AG04450 (cell line): ENCODE results near the gene AUTS2. TPM values are rescaled to one million over a fixed set of nuclear protein-coding genes. Genes with fewer than 3 reads are reported as not detected.

ENCODE experiments used
- CTCF ChIA-PET: fragments of 300-600, 350-600 bp; formaldehyde crosslinking; extraction: SDS; loops from one replicate; lab custom pipeline; 2022; ENCODE audit warnings: antibody characterized with exemption, inconsistent platforms; lab: Charles Lee
- POLR2A ChIA-PET: fragments of 350-600 bp; formaldehyde crosslinking; extraction: SDS; loops from one replicate; lab custom pipeline; 2021; ENCODE audit warnings: antibody characterized with exemption, inconsistent platforms; lab: Yijun Ruan, JAX
- DNase-seq: peaks from one replicate; pipeline ENCODE4 v3.0.0-alpha.2; 2011; ENCODE audit warnings: low read depth, low spot score
- H3K27ac ChIP-seq: one replicate; pipeline ENCODE4 v1.5.1; 2012; ENCODE audit warnings: low read depth, low read length, control low read depth
- H3K27me3 ChIP-seq: one replicate; pipeline ENCODE4 v1.6.0; 2012; ENCODE audit warnings: low read length; ENCODE audit not compliant: control insufficient read depth, insufficient read depth
- H3K4me3 ChIP-seq: 2 replicates; pipeline ENCODE4 v1.5.1; 2011; ENCODE audit warnings: mild to moderate bottlenecking, low read depth, low read length, control low read depth
- H3K9me3 ChIP-seq: 2 replicates; pipeline ENCODE4 v1.5.1; 2012; ENCODE audit warnings: low read length; ENCODE audit not compliant: control insufficient read depth, insufficient read depth
- polyA plus RNA-seq: library from polyadenylated mRNA; depleted of rRNA; stranded (reverse); fragments of >200 nt; gene quantifications from 2 replicates; pipeline ENCODE4 v1.2.3, GENCODE V29; 2011
- TF ChIP-seq, protein P1 (sequence below): IDR thresholded peaks from 2 replicates; pipeline ENCODE4 v1.5.1; 2011; ENCODE audit warnings: low read depth, low read length, control low read depth, inconsistent platforms

Gene AUTS2
- polyA plus RNA-seq, 1 experiment = 1.5 TPM

DNA sequence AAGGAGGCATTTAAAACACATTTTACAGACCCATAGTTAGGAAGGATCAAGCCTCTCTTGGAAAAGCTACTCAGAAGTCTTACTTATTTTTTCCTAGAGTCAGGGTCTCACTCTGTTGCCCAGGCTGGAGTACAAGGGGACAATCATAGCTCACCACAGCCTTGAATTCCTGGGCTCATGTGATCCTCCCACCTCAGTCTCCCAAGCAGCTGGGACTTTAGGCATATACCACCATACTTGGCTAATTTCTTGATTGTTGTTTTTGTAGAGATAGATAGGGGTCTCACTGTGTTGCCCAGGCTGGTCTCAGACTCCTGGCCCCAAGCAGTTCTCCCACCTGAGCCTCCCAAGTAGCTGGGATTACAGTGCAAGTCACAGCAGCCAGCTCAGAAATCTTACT is 1179.0 kb downstream of the AUTS2 start:
- Histone ChIP-seq H3K4me3 (no peak overlapping the region), H3K27me3 (no peaks in the 10 kb centered on the region), H3K27ac (no peak overlapping the region), H3K9me3 (no peaks in the 10 kb centered on the region)
- ChIA-PET CTCF (no interaction called here), POLR2A (no interaction called here)
- no peak for DNase-seq
- TF ChIP-seq, protein P1, sequence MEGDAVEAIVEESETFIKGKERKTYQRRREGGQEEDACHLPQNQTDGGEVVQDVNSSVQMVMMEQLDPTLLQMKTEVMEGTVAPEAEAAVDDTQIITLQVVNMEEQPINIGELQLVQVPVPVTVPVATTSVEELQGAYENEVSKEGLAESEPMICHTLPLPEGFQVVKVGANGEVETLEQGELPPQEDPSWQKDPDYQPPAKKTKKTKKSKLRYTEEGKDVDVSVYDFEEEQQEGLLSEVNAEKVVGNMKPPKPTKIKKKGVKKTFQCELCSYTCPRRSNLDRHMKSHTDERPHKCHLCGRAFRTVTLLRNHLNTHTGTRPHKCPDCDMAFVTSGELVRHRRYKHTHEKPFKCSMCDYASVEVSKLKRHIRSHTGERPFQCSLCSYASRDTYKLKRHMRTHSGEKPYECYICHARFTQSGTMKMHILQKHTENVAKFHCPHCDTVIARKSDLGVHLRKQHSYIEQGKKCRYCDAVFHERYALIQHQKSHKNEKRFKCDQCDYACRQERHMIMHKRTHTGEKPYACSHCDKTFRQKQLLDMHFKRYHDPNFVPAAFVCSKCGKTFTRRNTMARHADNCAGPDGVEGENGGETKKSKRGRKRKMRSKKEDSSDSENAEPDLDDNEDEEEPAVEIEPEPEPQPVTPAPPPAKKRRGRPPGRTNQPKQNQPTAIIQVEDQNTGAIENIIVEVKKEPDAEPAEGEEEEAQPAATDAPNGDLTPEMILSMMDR = no peak

DNA sequence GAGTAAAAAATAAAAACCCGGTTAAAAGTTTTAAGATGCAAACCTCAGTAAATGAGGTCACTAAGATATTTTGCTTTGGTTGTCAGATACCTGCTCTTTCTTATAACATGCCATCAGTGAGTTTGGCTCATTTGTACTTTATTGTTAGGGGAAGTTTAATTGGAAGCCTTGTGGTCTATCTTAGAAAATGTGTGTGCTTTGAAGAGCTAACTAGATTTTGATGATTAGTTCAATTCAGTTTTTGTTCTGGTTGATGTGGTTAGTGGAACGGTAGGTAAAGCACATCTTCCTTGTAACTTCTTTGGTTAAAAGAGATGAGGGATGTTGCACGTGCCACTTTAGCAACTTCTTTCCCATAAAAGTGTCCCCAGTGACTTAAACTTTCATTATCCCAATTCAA is 1180.3 kb downstream of the AUTS2 start:
- no peaks in the 10 kb centered on the region for H3K9me3 ChIP-seq
- H3K27ac ChIP-seq = no peak overlapping the region
- no peak overlapping the region for H3K4me3 ChIP-seq
- TF ChIP-seq, protein P1 = no peak
- H3K27me3 ChIP-seq = no peaks in the 10 kb centered on the region
- ChIA-PET CTCF (no interaction called here), POLR2A (no interaction called here)
- DNase-seq = no peak

DNA sequence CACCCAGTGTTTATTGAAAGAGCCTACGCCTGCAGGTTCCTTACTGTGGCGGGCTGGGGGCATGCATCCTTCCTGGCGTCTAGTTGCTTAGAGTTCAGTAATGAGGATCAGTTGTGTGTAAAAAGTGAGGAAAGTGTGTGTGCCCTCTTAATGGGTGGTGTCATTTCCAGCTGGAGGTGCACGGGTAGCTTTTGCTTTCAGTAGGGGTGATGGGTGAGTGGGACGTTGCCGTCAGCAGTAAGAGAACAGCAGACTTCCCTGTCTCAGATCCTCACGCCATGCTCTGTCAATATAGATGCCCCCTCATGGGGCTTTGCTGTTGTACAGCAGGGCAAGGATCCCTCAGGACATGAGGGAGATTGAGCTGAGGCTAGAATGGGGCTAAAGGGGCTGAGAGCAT is 1181.0 kb downstream of the AUTS2 start:
- ChIA-PET CTCF (no interaction called here), POLR2A (no interaction called here)
- no peak for DNase-seq
- TF ChIP-seq, protein P1 = no peak
- Histone ChIP-seq H3K27me3 (no peaks in the 10 kb centered on the region), H3K4me3 (no peak overlapping the region), H3K9me3 (no peaks in the 10 kb centered on the region), H3K27ac (no peak overlapping the region)

DNA sequence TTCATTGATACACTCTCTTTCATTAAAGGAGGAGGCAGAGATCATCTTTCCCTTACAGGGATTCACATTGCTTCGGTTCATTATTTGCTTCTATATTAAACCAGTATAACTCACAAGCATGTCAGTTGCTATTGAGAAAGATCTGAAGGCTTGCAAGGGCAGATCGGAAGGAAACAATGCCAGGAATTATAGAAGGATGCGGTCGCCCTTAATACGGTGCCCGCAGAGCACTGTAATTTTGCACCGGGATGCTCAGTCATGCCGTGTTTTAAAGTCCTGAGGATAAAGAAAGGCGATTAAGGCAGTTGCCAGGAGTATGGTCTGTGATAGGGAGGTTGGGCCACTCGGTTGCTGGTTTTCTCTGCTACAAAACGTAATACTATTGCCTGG is 1183.6 kb downstream of the AUTS2 start:
- no peak for DNase-seq
- H3K9me3 ChIP-seq = no peaks in the 10 kb centered on the region

DNA sequence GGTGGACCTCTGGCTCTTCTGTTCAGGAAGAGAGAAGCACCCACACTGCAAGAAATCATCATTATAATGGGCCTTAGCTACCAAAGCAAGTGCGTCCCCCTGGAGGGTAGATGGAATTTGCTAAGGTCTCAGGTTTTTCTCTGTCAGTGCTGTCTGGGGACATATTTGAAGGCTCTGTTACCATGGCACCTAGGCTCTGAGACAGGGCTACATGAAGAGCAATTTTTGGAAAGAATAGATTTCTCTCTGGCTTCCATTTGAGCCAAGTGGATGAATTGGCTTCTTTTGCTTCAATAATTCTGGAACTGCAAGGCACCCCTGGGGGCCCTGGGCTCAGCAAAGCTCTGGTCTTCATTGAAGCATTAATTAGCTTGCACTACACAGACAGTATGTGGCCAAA is 1184.5 kb downstream of the AUTS2 start:
- Histone ChIP-seq H3K27me3 (no peaks in the 10 kb centered on the region), H3K27ac (no peak overlapping the region), H3K4me3 (no peak overlapping the region), H3K9me3 (peaks cover 3% of the 10 kb centered on the region; the same call in 1 of the 2 replicates)
- no peak for DNase-seq
- POLR2A ChIA-PET = no interaction called here
- CTCF ChIA-PET = no interaction called here
- TF ChIP-seq, protein P1 = no peak

More for the DNA sequence above, 1183.6 kb downstream of the AUTS2 start:
- H3K27me3 ChIP-seq = no peaks in the 10 kb centered on the region
- H3K4me3 ChIP-seq = no peak overlapping the region
- POLR2A ChIA-PET = no interaction called here
- CTCF ChIA-PET = no interaction called here
- TF ChIP-seq, protein P1 = no peak
- no peak overlapping the region for H3K27ac ChIP-seq
